ENCODE results near the gene LYST. TPM values are rescaled to one million over a fixed set of nuclear protein-coding genes. Genes with fewer than 3 reads are reported as not detected.

LYST gene
- polyA plus RNA-seq, 1 donor (not counting 4 experiments of a cell fraction or from before 2014, with no cell fraction given), result 24.7 TPM

GRCh38 chr1:235888119-235888643 lies 21.5 kb upstream of the LYST start:
- Histone ChIP-seq H4K20me1 (ENCODE audit: control insufficient read depth, extremely low read depth, insufficient read depth, low read length) (no peaks in the 10 kb centered on the region), H3K27ac (ENCODE audit: control insufficient read depth, insufficient read depth, low read length) (no peak overlapping the region), H3K27me3 (ENCODE audit: control insufficient read depth, extremely low read depth, insufficient read depth, low read length) (no peaks in the 10 kb centered on the region), H3K4me3 (ENCODE audit: control insufficient read depth in 2 of 3, extremely low read depth in 1 of 3, insufficient read depth in 2 of 3, low read depth in 1 of 3, low read length in 3 of 3) (no peak overlapping the region), H3K9me3 (ENCODE audit: control insufficient read depth, low read depth, low read length) (no peaks in the 10 kb centered on the region), H3K4me2 (ENCODE audit: control insufficient read depth, extremely low read depth, insufficient read depth, low read depth, low read length) (peak overlapping the region; percentile 41), H2AFZ (ENCODE audit: control insufficient read depth, low read length) (peak overlapping the region; percentile 76), H3K9me1 (ENCODE audit: control insufficient read depth, extremely low read depth, insufficient read depth, low read length) (no peaks in the 10 kb centered on the region), H3K9ac (ENCODE audit: control insufficient read depth, extremely low read depth, insufficient read depth, low read length) (no peak overlapping the region), H3K79me2 (ENCODE audit: control insufficient read depth, insufficient read depth, low read length) (no peaks in the 10 kb centered on the region), H3K36me3 (ENCODE audit: control insufficient read depth in 2 of 2, extremely low read depth in 1 of 2, insufficient read depth in 2 of 2, low read length in 2 of 2) (no peaks in the 10 kb centered on the region), H3K4me1 (ENCODE audit: control insufficient read depth, extremely low read depth, insufficient read depth, low read length) (peaks cover 15% of the 10 kb centered on the region)
- FAIRE-seq, result peak; percentile 36
- dilution Hi-C loops (cut with MboI; ENCODE audit: extremely low pct_ligation_motif_present, low sequenced_read_pairs), result no loop called here
- TF ChIP-seq CTCF (optimal IDR thresholded peaks at IDR 0.05 in 1 of 3, IDR thresholded peaks at IDR 0.05 in 1 of 3, conservative IDR thresholded peaks at IDR 0.05 in 1 of 3; ENCODE audit: extremely low read depth in 1 of 3, insufficient read depth in 2 of 3, low read length in 3 of 3) (no peak), EZH2 (IDR thresholded peaks at IDR 0.05; ENCODE audit: low read length) (no peak)
- no peak for DNase-seq (ENCODE audit: low read depth, low spot score)

GRCh38 chr1:235887676-235888075 lies 21.0 kb upstream of the LYST start:
- no peaks in the 10 kb centered on the region for H3K9me1 ChIP-seq (ENCODE audit: control insufficient read depth, extremely low read depth, insufficient read depth, low read length)
- H3K4me3 ChIP-seq (ENCODE audit: control insufficient read depth in 2 of 3, extremely low read depth in 1 of 3, insufficient read depth in 2 of 3, low read depth in 1 of 3, low read length in 3 of 3), result no peak overlapping the region
- H3K79me2 ChIP-seq (ENCODE audit: control insufficient read depth, insufficient read depth, low read length), result no peaks in the 10 kb centered on the region
- dilution Hi-C loops (cut with MboI; ENCODE audit: extremely low pct_ligation_motif_present, low sequenced_read_pairs), result no loop called here
- H3K9me3 ChIP-seq (ENCODE audit: control insufficient read depth, low read depth, low read length), result no peaks in the 10 kb centered on the region
- FAIRE-seq (no peak), DNase-seq (ENCODE audit: low read depth, low spot score) (no peak)
- H3K27me3 ChIP-seq (ENCODE audit: control insufficient read depth, extremely low read depth, insufficient read depth, low read length), result no peaks in the 10 kb centered on the region
- no peaks in the 10 kb centered on the region for H3K36me3 ChIP-seq (ENCODE audit: control insufficient read depth in 2 of 2, extremely low read depth in 1 of 2, insufficient read depth in 2 of 2, low read length in 2 of 2)
- H3K4me1 ChIP-seq (ENCODE audit: control insufficient read depth, extremely low read depth, insufficient read depth, low read length), result peaks cover 19% of the 10 kb centered on the region
- no peak for TF ChIP-seq EZH2 (IDR thresholded peaks at IDR 0.05; ENCODE audit: low read length)
- TF ChIP-seq CTCF (optimal IDR thresholded peaks at IDR 0.05 in 1 of 3, IDR thresholded peaks at IDR 0.05 in 1 of 3, conservative IDR thresholded peaks at IDR 0.05 in 1 of 3; ENCODE audit: extremely low read depth in 1 of 3, insufficient read depth in 2 of 3, low read length in 3 of 3), result no peak
- no peak overlapping the region for H2AFZ ChIP-seq (ENCODE audit: control insufficient read depth, low read length)
- H3K4me2 ChIP-seq (ENCODE audit: control insufficient read depth, extremely low read depth, insufficient read depth, low read depth, low read length), result no peak overlapping the region
- no peak overlapping the region for H3K9ac ChIP-seq (ENCODE audit: control insufficient read depth, extremely low read depth, insufficient read depth, low read length)
- no peak overlapping the region for H3K27ac ChIP-seq (ENCODE audit: control insufficient read depth, insufficient read depth, low read length)
- H4K20me1 ChIP-seq (ENCODE audit: control insufficient read depth, extremely low read depth, insufficient read depth, low read length), result no peaks in the 10 kb centered on the region
